Mesendoderm (in vitro differentiated cells): Measurements from ENCODE around the gene ASS1.

Experiments used
- DNase-seq: peaks from one replicate; pipeline ENCODE4 v3.0.0; 2013
- H2AK5ac ChIP-seq: 2 replicates; pipeline ENCODE4 v1.6.1; 2013; ENCODE audit warnings: low read length, inconsistent platforms
- H2BK120ac ChIP-seq: 2 replicates; pipeline ENCODE4 v1.6.1; 2013; ENCODE audit warnings: low read depth, mild to moderate bottlenecking, low read length, moderate library complexity, mixed read lengths
- H2BK15ac ChIP-seq: replicated peaks from 2 replicates; pipeline ENCODE4 v1.6.1; 2013; ENCODE audit warnings: low read depth, mild to moderate bottlenecking, moderate library complexity
- H2BK5ac ChIP-seq: 2 replicates; pipeline ENCODE4 v1.6.1; 2013; ENCODE audit warnings: low read length, inconsistent platforms
- H3K18ac ChIP-seq: 2 replicates; pipeline ENCODE4 v1.6.1; 2013; ENCODE audit warnings: mild to moderate bottlenecking, low read length, mixed read lengths
- H3K23ac ChIP-seq: one replicate; pipeline ENCODE4 v1.6.1; 2013; ENCODE audit warnings: low read length
- H3K27ac ChIP-seq: 2 replicates; pipeline ENCODE4 v1.5.1; 2013; ENCODE audit warnings: low read depth, mild to moderate bottlenecking, inconsistent platforms, low read length, moderate library complexity
- H3K27me3 ChIP-seq: 2 replicates; pipeline ENCODE4 v1.6.1; 2013; ENCODE audit warnings: low read length, control low read depth, mild to moderate bottlenecking, inconsistent platforms; ENCODE audit not compliant: insufficient read depth, poor library complexity
- H3K36me3 ChIP-seq: 2 replicates; pipeline ENCODE4 v1.6.1; 2013; ENCODE audit warnings: low read length, inconsistent platforms; ENCODE audit not compliant: control insufficient read depth, insufficient read depth
- H3K4ac ChIP-seq: one replicate; pipeline ENCODE4 v1.6.1; 2013; ENCODE audit warnings: low read depth, mild to moderate bottlenecking, low read length, moderate library complexity
- H3K4me1 ChIP-seq: 2 replicates; pipeline ENCODE4 v1.6.1; 2013; ENCODE audit warnings: low read depth, low read length, inconsistent platforms; ENCODE audit not compliant: control insufficient read depth
- H3K4me2 ChIP-seq: 2 replicates; pipeline ENCODE4 v1.6.1; 2013; ENCODE audit warnings: low read length
- H3K4me3 ChIP-seq: 2 replicates; pipeline ENCODE4 v1.5.1; 2013; ENCODE audit warnings: mild to moderate bottlenecking, low read length
- H3K56ac ChIP-seq: one replicate; pipeline ENCODE4 v1.6.1; 2013; ENCODE audit warnings: low read length
- H3K79me1 ChIP-seq: 2 replicates; pipeline ENCODE4 v1.6.1; 2013; ENCODE audit warnings: low read length, inconsistent platforms
- H3K79me2 ChIP-seq: 2 replicates; pipeline ENCODE4 v1.6.1; 2013; ENCODE audit warnings: mild to moderate bottlenecking, low read length; ENCODE audit not compliant: control insufficient read depth, insufficient read depth
- H3K9ac ChIP-seq: 2 replicates; pipeline ENCODE4 v1.6.1; 2013; ENCODE audit warnings: low read length, inconsistent platforms
- H4K5ac ChIP-seq: one replicate; pipeline ENCODE4 v1.6.1; 2013; ENCODE audit warnings: low read length
- H4K8ac ChIP-seq: one replicate; pipeline ENCODE4 v1.6.1; 2013; ENCODE audit warnings: low read depth, mild to moderate bottlenecking, control low read depth, low read length, moderate library complexity
- WGBS: extraction: QIAGEN DNeasy Blood & Tissue Kit; methylation state at CpG from one replicate; pipeline ENCODE4 v1.1.7; 2013; ENCODE audit warnings: low lambda C conversion rate, missing lambda C conversion rate; ENCODE audit not compliant: insufficient coverage; ENCODE audit errors: extremely low coverage; 5-methylcytosine and 5-hydroxymethylcytosine counted together

The ASS1 gene

GRCh38 chr9:130454096-130454811 lies 9.5 kb downstream of the ASS1 start:
- Histone ChIP-seq H2BK120ac (no peak overlapping the region), H3K27me3 (no peaks in the 10 kb centered on the region), H3K4me2 (no peak overlapping the region), H3K9ac (no peak overlapping the region), H2BK15ac (no peak overlapping the region), H4K8ac (no peak overlapping the region), H3K79me1 (no peaks in the 10 kb centered on the region), H2BK5ac (no peak overlapping the region), H3K4ac (no peak overlapping the region), H3K18ac (no peak overlapping the region), H3K79me2 (no peaks in the 10 kb centered on the region), H3K4me3 (no peak overlapping the region), H4K5ac (no peak overlapping the region), H3K27ac (no peak overlapping the region), H3K36me3 (no peaks in the 10 kb centered on the region), H3K56ac (no peak overlapping the region), H3K4me1 (no peaks in the 10 kb centered on the region), H3K23ac (no peak overlapping the region), H2AK5ac (no peak overlapping the region)
- DNase-seq, result no peak
- WGBS, result 100% methylated on average over 1 of the region's 10 CpGs

- Histone ChIP-seq H3K79me1 (no peaks in the 10 kb centered on the region), H3K27ac (no peak overlapping the region)
- WGBS, result 100% methylated on average over 3 of the region's 3 CpGs
These were observed 10.1 kb downstream of the ASS1 start for GRCh38 chr9:130454812-130455325.

GRCh38 chr9:130458027-130458803 lies 13.5 kb downstream of the ASS1 start:
- Histone ChIP-seq H3K4me3 (no peak overlapping the region), H3K79me2 (no peaks in the 10 kb centered on the region)
- no CpG with 5 or more reads among the region's 23 CpGs for WGBS

More at GRCh38 chr9:130454812-130455325, 10.1 kb downstream of the ASS1 start:
- H2AK5ac ChIP-seq, result no peak overlapping the region
- H3K9ac ChIP-seq, result no peak overlapping the region
- no peak for DNase-seq
- no peaks in the 10 kb centered on the region for H3K27me3 ChIP-seq
- no peak overlapping the region for H2BK15ac ChIP-seq
- no peak overlapping the region for H4K8ac ChIP-seq
- no peak overlapping the region for H3K56ac ChIP-seq
- no peak overlapping the region for H3K18ac ChIP-seq
- no peaks in the 10 kb centered on the region for H3K79me2 ChIP-seq
- H3K4ac ChIP-seq, result no peak overlapping the region
- H3K4me1 ChIP-seq, result no peaks in the 10 kb centered on the region
- H3K36me3 ChIP-seq, result no peaks in the 10 kb centered on the region
- H3K4me2 ChIP-seq, result no peak overlapping the region
- no peak overlapping the region for H3K23ac ChIP-seq
- no peak overlapping the region for H2BK120ac ChIP-seq
- H2BK5ac ChIP-seq, result no peak overlapping the region
- no peak overlapping the region for H3K4me3 ChIP-seq
- no peak overlapping the region for H4K5ac ChIP-seq

GRCh38 chr9:130458804-130459067 lies 14.0 kb downstream of the ASS1 start:
- Histone ChIP-seq H3K9ac (no peak overlapping the region), H4K5ac (no peak overlapping the region), H3K18ac (no peak overlapping the region), H3K27ac (no peak overlapping the region), H3K4ac (no peak overlapping the region), H3K79me1 (no peaks in the 10 kb centered on the region), H3K4me2 (no peak overlapping the region), H3K27me3 (no peaks in the 10 kb centered on the region), H3K4me1 (no peaks in the 10 kb centered on the region), H2AK5ac (no peak overlapping the region), H3K23ac (no peak overlapping the region), H3K56ac (no peak overlapping the region), H3K36me3 (no peaks in the 10 kb centered on the region), H2BK120ac (no peak overlapping the region), H3K4me3 (no peak overlapping the region), H4K8ac (no peak overlapping the region), H2BK5ac (no peak overlapping the region), H2BK15ac (no peak overlapping the region), H3K79me2 (no peaks in the 10 kb centered on the region)
- no peak for DNase-seq
- WGBS, result no CpG with 5 or more reads among the region's 5 CpGs

More at GRCh38 chr9:130458027-130458803, 13.5 kb downstream of the ASS1 start:
- Histone ChIP-seq H2BK5ac (no peak overlapping the region), H3K56ac (no peak overlapping the region), H3K27me3 (no peaks in the 10 kb centered on the region), H3K79me1 (no peaks in the 10 kb centered on the region), H3K9ac (no peak overlapping the region), H3K4me1 (no peaks in the 10 kb centered on the region), H3K4me2 (no peak overlapping the region), H4K8ac (no peak overlapping the region), H3K18ac (no peak overlapping the region), H4K5ac (no peak overlapping the region), H2BK15ac (no peak overlapping the region), H3K27ac (no peak overlapping the region), H3K36me3 (no peaks in the 10 kb centered on the region), H2AK5ac (no peak overlapping the region), H2BK120ac (no peak overlapping the region), H3K4ac (no peak overlapping the region), H3K23ac (no peak overlapping the region)
- DNase-seq, result no peak

- H3K27me3 ChIP-seq, result no peaks in the 10 kb centered on the region
- no peak overlapping the region for H2BK15ac ChIP-seq
- no peaks in the 10 kb centered on the region for H3K36me3 ChIP-seq
- H3K27ac ChIP-seq, result no peak overlapping the region
- no peak overlapping the region for H3K18ac ChIP-seq
- H3K4me2 ChIP-seq, result no peak overlapping the region
- no peaks in the 10 kb centered on the region for H3K79me1 ChIP-seq
- no peak overlapping the region for H2BK120ac ChIP-seq
- no peaks in the 10 kb centered on the region for H3K4me1 ChIP-seq
- no peak overlapping the region for H3K56ac ChIP-seq
- WGBS, result no CpG with 5 or more reads among the region's 8 CpGs
- no peak overlapping the region for H3K23ac ChIP-seq
- no peak overlapping the region for H2BK5ac ChIP-seq
- no peak overlapping the region for H3K9ac ChIP-seq
- H3K4me3 ChIP-seq, result no peak overlapping the region
- H3K79me2 ChIP-seq, result no peaks in the 10 kb centered on the region
- no peak overlapping the region for H3K4ac ChIP-seq
- no peak overlapping the region for H4K5ac ChIP-seq
- no peak overlapping the region for H4K8ac ChIP-seq
- DNase-seq, result no peak
- no peak overlapping the region for H2AK5ac ChIP-seq
These were observed 14.4 kb downstream of the ASS1 start for GRCh38 chr9:130459151-130459550.
